ENCODE results near the gene RPS26.

RPS26 gene

DNA sequence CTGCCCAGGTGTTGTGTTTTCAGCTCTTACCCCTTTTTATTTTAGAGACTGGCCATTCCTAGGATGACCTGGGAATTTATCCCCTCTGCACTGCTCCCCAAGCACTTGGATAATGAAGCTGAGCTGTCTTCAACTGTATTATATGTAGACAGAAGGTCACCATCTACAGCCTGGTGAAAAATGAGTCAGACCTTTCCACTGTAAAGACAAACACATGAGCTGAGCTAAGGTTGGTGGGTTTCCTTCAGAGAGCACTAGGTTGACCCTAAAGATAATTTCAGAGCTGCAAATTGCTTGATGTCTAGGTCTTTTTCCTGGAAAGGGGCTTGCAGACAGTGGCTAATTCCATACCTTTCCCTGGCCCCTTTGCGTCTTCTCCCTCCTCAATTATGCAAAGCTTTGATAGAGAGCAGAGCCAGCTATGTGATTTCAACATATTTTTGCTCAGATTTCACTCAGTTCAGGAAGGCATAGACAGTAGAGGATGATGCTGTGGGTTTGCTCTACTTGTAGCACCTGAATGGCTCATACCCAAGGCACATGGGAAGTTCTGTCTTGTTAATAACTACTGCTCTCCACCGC is 30.1 kb upstream of the RPS26 start:
- no peak for TF ChIP-seq ZNF274 (IDR thresholded peaks at IDR 0.05; ENCODE audit: low read depth, low read length)
- no peak overlapping the region for H3K4me3 ChIP-seq (ENCODE audit: low read length)

DNA sequence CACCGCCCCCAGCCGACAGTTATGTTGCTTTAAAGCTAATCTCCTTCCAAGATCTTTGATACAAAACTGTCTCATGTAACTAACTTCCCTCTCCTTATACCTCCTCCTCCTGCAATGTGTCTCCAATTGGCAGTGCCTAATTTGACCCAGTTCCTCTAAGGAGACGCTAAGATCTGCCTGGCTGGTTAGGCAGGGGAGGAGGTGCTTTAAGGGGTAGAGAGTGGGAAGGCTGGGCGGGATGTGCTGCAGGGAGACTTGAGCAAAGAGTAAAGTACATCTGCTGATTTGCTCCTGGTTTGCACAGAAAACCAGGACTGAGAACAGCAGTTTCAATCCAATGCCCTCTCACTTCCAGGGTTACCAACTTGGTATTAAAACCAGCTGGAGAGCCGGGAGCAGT is 28.2 kb upstream of the RPS26 start:
- no peak for TF ChIP-seq ZNF274 (IDR thresholded peaks at IDR 0.05; ENCODE audit: low read depth, low read length)

DNA sequence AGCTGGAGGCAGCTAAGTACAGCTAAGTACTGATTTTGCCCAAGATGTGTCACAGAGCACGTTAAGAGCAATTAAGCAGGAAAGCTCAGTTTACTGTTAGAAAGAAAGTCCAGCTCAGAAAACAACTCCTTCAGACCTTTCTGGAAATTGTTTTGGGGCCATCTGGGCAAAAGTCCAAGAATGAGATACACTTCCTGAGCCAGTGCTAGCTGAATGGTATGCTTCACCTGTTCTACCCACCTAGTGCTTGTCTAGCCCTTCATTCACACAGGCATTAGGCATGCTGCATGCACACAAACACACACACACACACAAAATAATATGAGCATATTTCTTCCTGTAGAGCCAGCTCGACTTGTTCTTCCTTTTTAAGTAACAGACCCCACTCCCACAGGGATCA is 27.5 kb upstream of the RPS26 start:
- no peak overlapping the region for H3K4me3 ChIP-seq (ENCODE audit: low read length)
- no peak for TF ChIP-seq ZNF274 (IDR thresholded peaks at IDR 0.05; ENCODE audit: low read depth, low read length)

More for the DNA sequence above, 28.2 kb upstream of the RPS26 start:
- H3K4me3 ChIP-seq (ENCODE audit: low read length) = no peak overlapping the region

DNA sequence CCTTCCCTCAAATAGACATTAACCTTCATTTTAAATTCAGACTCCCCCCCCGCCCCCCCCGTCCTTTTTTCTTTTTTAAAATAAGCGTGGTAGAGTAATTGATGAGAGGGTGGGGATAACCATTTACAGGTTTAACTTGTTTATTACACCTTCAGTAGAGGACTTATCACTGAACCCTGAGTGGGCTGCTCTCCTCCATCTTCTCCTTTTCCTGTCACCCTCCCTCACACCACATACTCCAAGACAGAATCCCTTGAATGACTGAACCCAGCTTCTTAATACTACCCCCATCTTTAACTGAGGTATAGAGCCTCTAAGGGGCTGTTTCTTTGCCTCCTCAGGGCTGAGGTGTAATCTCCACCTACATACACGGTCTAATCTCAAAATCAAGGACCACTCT is 24.5 kb upstream of the RPS26 start:
- H3K4me3 ChIP-seq (ENCODE audit: low read length) = no peak overlapping the region
- no peak for TF ChIP-seq ZNF274 (IDR thresholded peaks at IDR 0.05; ENCODE audit: low read depth, low read length)

DNA sequence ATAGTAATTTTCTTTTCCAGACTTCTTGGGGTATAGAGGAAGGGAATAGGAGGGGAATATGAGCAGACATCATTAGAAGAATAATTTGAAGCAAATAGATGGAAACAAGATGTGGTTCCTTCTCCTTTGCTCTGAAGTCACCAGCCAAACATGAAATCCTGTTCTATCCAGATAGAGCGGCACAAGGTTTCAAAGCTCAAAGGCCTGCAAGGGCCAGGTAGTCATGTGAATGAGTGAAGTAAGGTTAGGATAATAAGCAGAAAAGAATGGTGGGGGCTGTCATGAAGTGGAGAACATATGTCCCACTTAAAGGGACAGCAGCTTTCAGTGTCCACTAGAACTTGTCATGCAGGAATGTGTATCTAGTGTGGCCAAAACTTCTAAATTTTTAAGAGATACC is 23.4 kb upstream of the RPS26 start:
- no peak for TF ChIP-seq ZNF274 (IDR thresholded peaks at IDR 0.05; ENCODE audit: low read depth, low read length)
- H3K4me3 ChIP-seq (ENCODE audit: low read length) = no peak overlapping the region

DNA sequence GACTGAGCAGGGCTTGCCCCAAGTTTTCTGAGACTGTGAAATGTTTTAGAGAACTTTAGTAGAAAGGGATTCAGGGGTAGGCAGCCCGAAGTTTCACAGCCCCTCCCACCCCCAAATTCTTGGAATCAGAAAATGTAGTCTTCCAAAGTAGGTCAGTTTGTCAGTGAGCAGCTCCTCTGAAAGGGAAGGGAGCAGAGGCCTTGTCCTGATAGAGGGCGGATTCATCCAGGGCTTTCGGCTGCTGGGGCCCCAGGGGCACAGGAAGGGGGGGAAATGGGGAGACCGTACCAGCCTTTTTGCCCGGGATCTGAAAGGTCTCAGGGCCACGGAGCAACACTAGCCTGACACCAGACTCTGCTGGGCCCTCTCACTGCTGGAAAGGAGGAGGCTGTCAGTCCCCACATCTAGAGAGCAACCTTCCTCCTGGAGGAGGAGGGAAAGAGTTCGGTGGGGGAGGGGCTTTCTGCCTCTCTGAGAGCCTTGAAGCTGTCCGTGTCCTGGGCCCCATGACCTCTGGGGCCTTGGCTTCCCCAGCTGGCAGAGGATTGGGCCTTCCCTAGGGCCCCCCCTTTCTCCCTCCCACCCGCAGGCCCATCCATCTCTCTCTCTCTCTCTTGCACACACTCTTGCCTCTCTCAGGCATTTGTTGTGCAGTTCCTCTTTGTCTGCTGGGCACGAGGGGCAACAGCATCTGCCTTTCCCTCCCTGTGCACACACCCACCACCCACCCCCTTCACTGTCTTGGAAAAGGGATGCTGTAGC is 21.1 kb upstream of the RPS26 start, which contains the start of gene IKZF4:
IKZF4 (plus strand) TSS at position 621 of the 762 bp plus-strand sequence. CDS start 451 bp downstream, outside the sequence.
- no peak for TF ChIP-seq ZNF274 (IDR thresholded peaks at IDR 0.05; ENCODE audit: low read depth, low read length)
- no peak within 1 kb of the TSS; the same call in 1 of the 2 replicates for H3K4me3 ChIP-seq (ENCODE audit: low read length)

DNA sequence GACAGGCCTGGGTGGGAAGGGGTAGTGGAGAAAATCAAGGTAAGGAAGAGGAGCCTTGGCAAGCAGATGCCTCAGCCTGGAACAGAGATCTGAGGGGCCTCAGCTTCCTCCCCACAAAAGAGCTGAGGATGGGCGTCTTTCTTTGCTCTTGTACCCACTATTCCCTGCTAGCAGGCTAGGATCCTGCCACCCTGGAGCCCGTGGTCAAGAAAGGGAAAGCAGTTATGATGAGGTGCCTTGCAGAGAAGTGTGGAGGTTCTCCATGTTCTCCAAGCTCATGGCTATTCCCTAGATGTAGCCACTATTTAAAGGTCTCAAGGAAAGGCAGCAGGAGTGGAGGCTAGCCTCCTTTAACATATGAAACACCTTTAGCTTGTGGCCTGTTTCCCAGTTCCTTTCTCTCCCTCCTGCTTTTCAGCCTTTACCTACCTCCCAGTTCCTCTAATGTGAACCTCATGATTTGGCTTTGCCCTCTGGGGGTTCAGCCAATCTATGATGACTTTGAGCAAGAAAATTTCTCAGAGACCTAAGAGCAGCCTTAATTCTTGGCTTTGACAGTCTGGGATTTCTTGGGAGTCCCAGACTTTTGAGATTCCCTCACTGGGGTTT is 19.7 kb upstream of the RPS26 start:
- TF ChIP-seq ZNF274 (IDR thresholded peaks at IDR 0.05; ENCODE audit: low read depth, low read length) = no peak
- no peak overlapping the region; the same call in 1 of the 2 replicates for H3K4me3 ChIP-seq (ENCODE audit: low read length)

DNA sequence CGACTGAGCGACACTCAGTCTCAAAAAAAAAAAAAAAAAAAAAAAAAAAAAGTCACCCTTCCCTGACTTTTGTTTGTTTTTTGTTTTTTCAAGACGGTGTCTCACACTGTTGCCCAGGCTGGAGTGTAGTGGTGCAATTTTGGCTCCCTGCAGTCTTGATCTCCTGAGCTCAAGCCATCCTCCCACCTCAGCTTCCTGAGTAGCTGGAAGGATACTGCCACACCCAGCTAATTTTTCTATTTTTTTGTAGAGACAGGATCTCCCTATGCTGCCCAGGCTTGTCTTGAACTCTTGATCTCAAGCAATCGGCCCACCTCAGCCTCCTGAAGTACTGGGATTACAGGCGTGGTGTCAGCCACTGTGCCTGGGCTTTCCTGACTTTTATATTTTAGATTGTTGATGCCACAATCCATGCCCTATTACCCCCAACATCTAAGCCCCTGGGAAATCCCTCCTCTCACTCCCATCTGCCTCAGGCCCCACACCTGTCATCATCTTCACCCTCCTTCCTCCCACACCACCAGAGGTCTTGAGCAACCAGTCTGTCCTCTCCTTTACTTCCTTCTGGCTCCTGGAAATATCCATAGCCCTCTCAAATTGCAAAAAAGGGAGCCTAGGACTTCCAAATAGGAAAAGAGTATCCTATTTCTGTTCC is 13.1 kb upstream of the RPS26 start:
- no peak for TF ChIP-seq ZNF274 (IDR thresholded peaks at IDR 0.05; ENCODE audit: low read depth, low read length)
- H3K4me3 ChIP-seq (ENCODE audit: low read length) = no peak overlapping the region

DNA sequence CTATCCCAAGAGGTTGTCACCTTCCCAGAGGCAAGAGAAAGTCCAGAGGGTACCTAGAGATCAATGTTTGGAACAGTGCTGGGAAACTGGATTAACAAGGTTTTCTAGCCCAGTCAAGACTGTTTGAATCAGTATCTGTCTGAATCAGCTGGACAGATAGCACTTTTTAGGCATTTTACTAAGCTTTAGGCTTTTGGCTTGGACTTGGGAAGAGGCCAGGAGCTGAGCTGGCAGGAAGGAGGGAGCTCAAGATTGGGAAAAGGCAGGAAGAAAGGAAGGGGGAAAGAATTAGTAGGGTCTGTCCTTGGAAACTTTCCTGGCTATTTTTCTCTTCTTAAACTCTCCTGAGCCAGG is 12.6 kb upstream of the RPS26 start:
- no peak for TF ChIP-seq ZNF274 (IDR thresholded peaks at IDR 0.05; ENCODE audit: low read depth, low read length)
- H3K4me3 ChIP-seq (ENCODE audit: low read length) = no peak overlapping the region

DNA sequence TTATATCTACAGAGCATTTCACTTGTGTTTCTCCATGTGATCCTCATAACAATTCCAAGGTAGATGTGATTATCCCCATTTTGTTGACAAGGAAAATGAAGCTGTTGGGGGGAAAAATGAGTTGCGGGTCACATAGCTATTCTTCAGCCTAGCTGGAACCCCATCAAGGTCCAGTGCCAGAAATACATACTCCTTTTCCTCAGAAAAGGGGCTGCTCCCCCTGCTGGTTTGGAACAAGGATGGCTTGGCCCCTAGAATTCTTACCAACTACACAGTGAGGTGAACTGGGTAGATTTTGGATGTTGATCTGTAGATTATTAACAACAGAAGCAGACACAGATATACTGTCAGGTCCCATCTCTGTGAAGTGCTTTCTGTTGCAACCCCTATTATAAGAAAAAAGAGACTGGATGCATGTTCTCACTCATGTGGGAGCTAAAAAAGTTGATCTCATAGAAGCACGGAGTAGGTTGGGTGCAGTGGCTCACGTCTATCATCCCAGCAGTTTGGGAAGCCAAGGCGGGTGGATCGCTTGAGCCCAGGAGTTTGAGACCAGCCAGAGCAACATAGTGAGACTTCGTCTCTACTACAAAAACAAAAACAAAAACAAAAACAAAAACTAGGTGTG is 11.9 kb upstream of the RPS26 start:
- H3K4me3 ChIP-seq (ENCODE audit: low read length) = no peak overlapping the region
- no peak for TF ChIP-seq ZNF274 (IDR thresholded peaks at IDR 0.05; ENCODE audit: low read depth, low read length)

DNA sequence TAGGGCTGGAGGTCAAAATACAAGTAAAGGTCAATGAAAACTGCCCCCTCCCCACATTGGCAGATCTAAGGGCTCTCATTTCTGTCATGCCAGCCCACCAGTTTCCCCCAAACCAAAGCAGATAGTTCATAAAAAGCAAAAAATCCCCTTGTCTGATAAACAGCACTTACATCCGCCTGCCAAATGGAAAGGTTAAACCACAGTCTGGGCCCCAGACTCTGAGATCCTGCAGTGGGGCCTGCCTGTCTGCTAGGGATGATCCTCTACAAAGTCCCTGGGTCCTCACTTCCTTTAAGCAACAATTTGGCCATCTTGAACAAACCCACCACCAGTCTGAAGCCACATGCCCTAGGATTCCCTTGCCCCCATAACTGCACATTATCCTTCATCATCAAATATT is 9.7 kb upstream of the RPS26 start:
- no peak overlapping the region for H3K4me3 ChIP-seq (ENCODE audit: low read length)
- no peak for TF ChIP-seq ZNF274 (IDR thresholded peaks at IDR 0.05; ENCODE audit: low read depth, low read length)

DNA sequence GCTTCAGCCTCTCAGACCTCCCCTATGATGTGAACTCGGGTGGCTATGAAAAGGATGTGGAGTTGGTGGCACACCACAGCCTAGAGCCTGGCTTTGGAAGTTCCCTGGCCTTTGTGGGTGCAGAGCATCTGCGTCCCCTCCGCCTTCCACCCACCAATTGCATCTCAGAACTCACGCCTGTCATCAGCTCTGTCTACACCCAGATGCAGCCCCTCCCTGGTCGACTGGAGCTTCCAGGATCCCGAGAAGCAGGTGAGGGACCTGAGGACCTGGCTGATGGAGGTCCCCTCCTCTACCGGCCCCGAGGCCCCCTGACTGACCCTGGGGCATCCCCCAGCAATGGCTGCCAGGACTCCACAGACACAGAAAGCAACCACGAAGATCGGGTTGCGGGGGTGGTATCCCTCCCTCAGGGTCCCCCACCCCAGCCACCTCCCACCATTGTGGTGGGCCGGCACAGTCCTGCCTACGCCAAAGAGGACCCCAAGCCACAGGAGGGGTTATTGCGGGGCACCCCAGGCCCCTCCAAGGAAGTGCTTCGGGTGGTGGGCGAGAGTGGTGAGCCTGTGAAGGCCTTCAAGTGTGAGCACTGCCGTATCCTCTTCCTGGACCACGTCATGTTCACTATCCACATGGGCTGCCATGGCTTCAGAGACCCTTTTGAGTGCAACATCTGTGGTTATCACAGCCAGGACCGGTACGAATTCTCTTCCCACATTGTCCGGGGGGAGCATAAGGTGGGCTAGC is 7.0 kb upstream of the RPS26 start:
- no peak for TF ChIP-seq ZNF274 (IDR thresholded peaks at IDR 0.05; ENCODE audit: low read depth, low read length)
- H3K4me3 ChIP-seq (ENCODE audit: low read length) = no peak overlapping the region

DNA sequence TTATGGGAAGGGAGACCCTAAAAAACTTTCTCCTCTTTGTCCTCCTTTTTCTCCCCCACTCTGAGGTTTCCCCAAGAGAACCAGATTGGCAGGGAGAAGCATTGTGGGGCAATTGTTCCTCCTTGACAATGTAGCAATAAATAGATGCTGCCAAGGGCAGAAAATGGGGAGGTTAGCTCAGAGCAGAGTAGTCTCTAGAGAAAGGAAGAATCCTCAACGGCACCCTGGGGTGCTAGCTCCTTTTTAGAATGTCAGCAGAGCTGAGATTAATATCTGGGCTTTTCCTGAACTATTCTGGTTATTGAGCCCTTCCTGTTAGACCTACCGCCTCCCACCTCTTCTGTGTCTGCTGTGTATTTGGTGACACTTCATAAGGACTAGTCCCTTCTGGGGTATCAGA is 4.6 kb upstream of the RPS26 start:
- no peak for TF ChIP-seq ZNF274 (IDR thresholded peaks at IDR 0.05; ENCODE audit: low read depth, low read length)
- H3K4me3 ChIP-seq (ENCODE audit: low read length) = no peak overlapping the region

Measured in GM08714 (cell line).